SK-N-SH treated with all-trans-retinoic acid at 6 μM for 48 hours (cell line): ENCODE data around the gene NPC1.
"Not testable (repeated sequence)": the region's sequence is repeated elsewhere in the genome, so short reads cannot be mapped to it uniquely, and the experiment has no call there.

ENCODE experiments used
- ATAC-seq: fragments of 200-7000 bp; cut with Tn5 transposase; 3 replicates; pipeline ENCODE4 v1.9.1; 2020; ENCODE audit warnings: mild to moderate bottlenecking, moderate library complexity
- BACH2 ChIP-seq: fragments of 250-450 bp; sonication (Bioruptor Pico); IDR thresholded peaks from 2 replicates; pipeline ENCODE4 v1.9.0; 2021; ENCODE audit warnings: mild to moderate bottlenecking, borderline replicate concordance
- GLIS3 ChIP-seq: fragments of 250-450 bp; sonication (Bioruptor Pico); IDR thresholded peaks from 2 replicates; pipeline ENCODE4 v1.5.0; 2020; ENCODE audit warnings: mild to moderate bottlenecking, moderate library complexity
- ISL1 ChIP-seq: fragments of 250-450 bp; sonication (Bioruptor Pico); IDR thresholded peaks from 2 replicates; pipeline ENCODE4 v2.1.2; 2022; ENCODE audit warnings: mild to moderate bottlenecking, moderate library complexity
- PPARA ChIP-seq: fragments of 250-450 bp; sonication (Bioruptor Pico); IDR thresholded peaks from 2 replicates; pipeline ENCODE4 v1.5.0; 2020; ENCODE audit warnings: mild to moderate bottlenecking, borderline replicate concordance
- TOX ChIP-seq: fragments of 250-450 bp; sonication (Bioruptor Pico); IDR thresholded peaks from 2 replicates; pipeline ENCODE4 v1.8.0; 2021; ENCODE audit warnings: mild to moderate bottlenecking, moderate library complexity, borderline replicate concordance
- ZC3H10 ChIP-seq: fragments of 250-450 bp; sonication (Bioruptor Pico); IDR thresholded peaks from 2 replicates; pipeline ENCODE4 v1.5.1; 2021; ENCODE audit warnings: mild to moderate bottlenecking, moderate library complexity
- ZFP30 ChIP-seq: fragments of 450-650 bp; formaldehyde crosslinking; IDR thresholded peaks from 2 replicates; pipeline ENCODE4 v1.5.0; 2022; ENCODE audit warnings: mild to moderate bottlenecking, moderate library complexity
- ZNF70 ChIP-seq: fragments of 450-650 bp; formaldehyde crosslinking; IDR thresholded peaks from 2 replicates; pipeline ENCODE4 v1.5.0; 2020; ENCODE audit warnings: mild to moderate bottlenecking, moderate library complexity
- ZNF8 ChIP-seq: fragments of 450-650 bp; formaldehyde crosslinking; IDR thresholded peaks from 2 replicates; pipeline ENCODE4 v1.5.0; 2020; ENCODE audit warnings: mild to moderate bottlenecking, moderate library complexity
- TF ChIP-seq, protein P1 (sequence below): fragments of 250-450 bp; sonication (Bioruptor Pico); IDR thresholded peaks from 2 replicates; pipeline ENCODE4 v1.8.0; 2021; ENCODE audit warnings: low read depth, mild to moderate bottlenecking, moderate library complexity, borderline replicate concordance
- TF ChIP-seq, protein P2 (sequence below): fragments of 250-450 bp; sonication (Bioruptor Pico); IDR thresholded peaks from 2 replicates; pipeline ENCODE4 v1.5.1; 2021; ENCODE audit warnings: mild to moderate bottlenecking, moderate library complexity
- TF ChIP-seq, protein P3 (sequence below): fragments of 250-450 bp; sonication (Bioruptor Pico); IDR thresholded peaks from 2 replicates; pipeline ENCODE4 v1.5.1; 2020; ENCODE audit warnings: low read depth, mild to moderate bottlenecking, moderate library complexity
- TF ChIP-seq, protein P4 (sequence below): fragments of 250-450 bp; sonication (Bioruptor Pico); IDR thresholded peaks from 2 replicates; pipeline ENCODE4 v1.8.0; 2020; ENCODE audit warnings: mild to moderate bottlenecking, moderate library complexity, borderline replicate concordance
- TF ChIP-seq, protein P5 (sequence below): fragments of 250-450 bp; sonication (Bioruptor Pico); IDR thresholded peaks from 2 replicates; pipeline ENCODE4 v1.5.0; 2020; ENCODE audit warnings: mild to moderate bottlenecking, moderate library complexity

Gene NPC1

DNA sequence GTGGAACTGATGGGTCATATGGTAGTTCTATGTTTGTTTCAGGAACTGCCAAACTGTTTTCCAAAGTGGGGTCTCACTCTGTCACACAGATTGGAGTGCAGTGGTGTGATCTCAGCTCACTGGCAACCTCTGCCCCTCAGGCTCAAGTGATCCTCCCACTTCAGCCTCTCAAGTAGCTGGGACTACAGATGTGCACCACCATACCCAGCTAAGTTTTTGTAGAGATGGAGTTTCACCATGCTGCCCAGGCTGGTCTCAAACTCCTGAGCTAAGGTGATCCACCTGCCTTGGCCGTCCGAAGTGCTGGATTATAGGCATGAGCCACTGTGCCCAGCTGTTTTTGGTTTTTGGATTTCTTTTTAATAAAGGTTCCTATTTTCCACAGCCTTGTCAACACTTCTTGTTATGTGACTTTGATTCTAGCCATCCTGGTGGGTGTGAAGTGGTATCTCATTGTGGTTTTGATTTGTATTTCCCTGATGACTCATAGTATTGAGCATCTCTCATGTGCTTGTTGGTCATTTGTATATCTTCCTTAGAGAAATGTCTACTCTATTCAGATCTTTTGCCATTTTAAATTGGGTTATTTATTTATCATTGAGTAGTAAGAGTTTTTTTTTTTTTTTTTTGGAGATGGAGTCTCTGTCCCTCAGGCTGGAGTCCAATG lies 22.8 kb downstream of the NPC1 start (continued):
- TF ChIP-seq ISL1 (CRISPR knock-in tag), result no peak
- TF ChIP-seq GLIS3, result no peak
- TF ChIP-seq ZNF8, result no peak
- TF ChIP-seq, protein P1, sequence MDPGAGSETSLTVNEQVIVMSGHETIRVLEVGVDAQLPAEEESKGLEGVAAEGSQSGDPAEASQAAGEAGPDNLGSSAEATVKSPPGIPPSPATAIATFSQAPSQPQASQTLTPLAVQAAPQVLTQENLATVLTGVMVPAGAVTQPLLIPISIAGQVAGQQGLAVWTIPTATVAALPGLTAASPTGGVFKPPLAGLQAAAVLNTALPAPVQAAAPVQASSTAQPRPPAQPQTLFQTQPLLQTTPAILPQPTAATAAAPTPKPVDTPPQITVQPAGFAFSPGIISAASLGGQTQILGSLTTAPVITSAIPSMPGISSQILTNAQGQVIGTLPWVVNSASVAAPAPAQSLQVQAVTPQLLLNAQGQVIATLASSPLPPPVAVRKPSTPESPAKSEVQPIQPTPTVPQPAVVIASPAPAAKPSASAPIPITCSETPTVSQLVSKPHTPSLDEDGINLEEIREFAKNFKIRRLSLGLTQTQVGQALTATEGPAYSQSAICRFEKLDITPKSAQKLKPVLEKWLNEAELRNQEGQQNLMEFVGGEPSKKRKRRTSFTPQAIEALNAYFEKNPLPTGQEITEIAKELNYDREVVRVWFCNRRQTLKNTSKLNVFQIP (CRISPR knock-in tag), result no peak
- no peak for TF ChIP-seq BACH2 (CRISPR knock-in tag)
- TF ChIP-seq, protein P2, sequence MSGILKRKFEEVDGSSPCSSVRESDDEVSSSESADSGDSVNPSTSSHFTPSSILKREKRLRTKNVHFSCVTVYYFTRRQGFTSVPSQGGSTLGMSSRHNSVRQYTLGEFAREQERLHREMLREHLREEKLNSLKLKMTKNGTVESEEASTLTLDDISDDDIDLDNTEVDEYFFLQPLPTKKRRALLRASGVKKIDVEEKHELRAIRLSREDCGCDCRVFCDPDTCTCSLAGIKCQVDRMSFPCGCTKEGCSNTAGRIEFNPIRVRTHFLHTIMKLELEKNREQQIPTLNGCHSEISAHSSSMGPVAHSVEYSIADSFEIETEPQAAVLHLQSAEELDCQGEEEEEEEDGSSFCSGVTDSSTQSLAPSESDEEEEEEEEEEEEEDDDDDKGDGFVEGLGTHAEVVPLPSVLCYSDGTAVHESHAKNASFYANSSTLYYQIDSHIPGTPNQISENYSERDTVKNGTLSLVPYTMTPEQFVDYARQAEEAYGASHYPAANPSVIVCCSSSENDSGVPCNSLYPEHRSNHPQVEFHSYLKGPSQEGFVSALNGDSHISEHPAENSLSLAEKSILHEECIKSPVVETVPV (CRISPR knock-in tag), result no peak
- TF ChIP-seq, protein P3, sequence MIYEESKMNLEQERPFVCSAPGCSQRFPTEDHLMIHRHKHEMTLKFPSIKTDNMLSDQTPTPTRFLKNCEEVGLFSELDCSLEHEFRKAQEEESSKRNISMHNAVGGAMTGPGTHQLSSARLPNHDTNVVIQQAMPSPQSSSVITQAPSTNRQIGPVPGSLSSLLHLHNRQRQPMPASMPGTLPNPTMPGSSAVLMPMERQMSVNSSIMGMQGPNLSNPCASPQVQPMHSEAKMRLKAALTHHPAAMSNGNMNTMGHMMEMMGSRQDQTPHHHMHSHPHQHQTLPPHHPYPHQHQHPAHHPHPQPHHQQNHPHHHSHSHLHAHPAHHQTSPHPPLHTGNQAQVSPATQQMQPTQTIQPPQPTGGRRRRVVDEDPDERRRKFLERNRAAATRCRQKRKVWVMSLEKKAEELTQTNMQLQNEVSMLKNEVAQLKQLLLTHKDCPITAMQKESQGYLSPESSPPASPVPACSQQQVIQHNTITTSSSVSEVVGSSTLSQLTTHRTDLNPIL (CRISPR knock-in tag), result no peak

DNA sequence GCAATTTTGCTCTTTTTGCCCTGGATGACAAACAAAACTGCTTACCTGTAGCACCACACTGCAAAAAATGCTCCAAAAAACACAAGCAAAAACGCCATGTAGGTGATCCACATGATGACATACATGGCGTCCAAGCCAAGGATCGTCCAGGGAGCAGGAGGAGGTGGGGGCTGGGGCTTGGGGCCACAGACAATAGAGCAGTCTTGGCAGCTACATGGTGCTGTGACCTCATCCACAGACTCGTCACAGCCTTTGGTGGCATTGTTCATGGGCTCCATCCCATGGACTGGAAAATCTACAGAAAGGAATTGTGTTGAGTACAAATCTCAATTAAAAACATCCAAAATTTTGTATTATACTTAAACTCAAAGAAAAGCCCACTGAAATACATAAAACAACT lies 26.1 kb downstream of the NPC1 start:
- no peak for TF ChIP-seq TOX
- TF ChIP-seq PPARA (CRISPR knock-in tag), result no peak
- no peak for TF ChIP-seq ISL1 (CRISPR knock-in tag)
- TF ChIP-seq, protein P3 (CRISPR knock-in tag), result no peak
- TF ChIP-seq, protein P2 (CRISPR knock-in tag), result no peak
- TF ChIP-seq, protein P4, sequence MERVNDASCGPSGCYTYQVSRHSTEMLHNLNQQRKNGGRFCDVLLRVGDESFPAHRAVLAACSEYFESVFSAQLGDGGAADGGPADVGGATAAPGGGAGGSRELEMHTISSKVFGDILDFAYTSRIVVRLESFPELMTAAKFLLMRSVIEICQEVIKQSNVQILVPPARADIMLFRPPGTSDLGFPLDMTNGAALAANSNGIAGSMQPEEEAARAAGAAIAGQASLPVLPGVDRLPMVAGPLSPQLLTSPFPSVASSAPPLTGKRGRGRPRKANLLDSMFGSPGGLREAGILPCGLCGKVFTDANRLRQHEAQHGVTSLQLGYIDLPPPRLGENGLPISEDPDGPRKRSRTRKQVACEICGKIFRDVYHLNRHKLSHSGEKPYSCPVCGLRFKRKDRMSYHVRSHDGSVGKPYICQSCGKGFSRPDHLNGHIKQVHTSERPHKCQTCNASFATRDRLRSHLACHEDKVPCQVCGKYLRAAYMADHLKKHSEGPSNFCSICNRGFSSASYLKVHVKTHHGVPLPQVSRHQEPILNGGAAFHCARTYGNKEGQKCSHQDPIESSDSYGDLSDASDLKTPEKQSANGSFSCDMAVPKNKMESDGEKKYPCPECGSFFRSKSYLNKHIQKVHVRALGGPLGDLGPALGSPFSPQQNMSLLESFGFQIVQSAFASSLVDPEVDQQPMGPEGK (CRISPR knock-in tag), result no peak
- TF ChIP-seq ZNF70 (CRISPR knock-in tag), result no peak
- TF ChIP-seq ZFP30 (CRISPR knock-in tag), result no peak
- TF ChIP-seq, protein P5, sequence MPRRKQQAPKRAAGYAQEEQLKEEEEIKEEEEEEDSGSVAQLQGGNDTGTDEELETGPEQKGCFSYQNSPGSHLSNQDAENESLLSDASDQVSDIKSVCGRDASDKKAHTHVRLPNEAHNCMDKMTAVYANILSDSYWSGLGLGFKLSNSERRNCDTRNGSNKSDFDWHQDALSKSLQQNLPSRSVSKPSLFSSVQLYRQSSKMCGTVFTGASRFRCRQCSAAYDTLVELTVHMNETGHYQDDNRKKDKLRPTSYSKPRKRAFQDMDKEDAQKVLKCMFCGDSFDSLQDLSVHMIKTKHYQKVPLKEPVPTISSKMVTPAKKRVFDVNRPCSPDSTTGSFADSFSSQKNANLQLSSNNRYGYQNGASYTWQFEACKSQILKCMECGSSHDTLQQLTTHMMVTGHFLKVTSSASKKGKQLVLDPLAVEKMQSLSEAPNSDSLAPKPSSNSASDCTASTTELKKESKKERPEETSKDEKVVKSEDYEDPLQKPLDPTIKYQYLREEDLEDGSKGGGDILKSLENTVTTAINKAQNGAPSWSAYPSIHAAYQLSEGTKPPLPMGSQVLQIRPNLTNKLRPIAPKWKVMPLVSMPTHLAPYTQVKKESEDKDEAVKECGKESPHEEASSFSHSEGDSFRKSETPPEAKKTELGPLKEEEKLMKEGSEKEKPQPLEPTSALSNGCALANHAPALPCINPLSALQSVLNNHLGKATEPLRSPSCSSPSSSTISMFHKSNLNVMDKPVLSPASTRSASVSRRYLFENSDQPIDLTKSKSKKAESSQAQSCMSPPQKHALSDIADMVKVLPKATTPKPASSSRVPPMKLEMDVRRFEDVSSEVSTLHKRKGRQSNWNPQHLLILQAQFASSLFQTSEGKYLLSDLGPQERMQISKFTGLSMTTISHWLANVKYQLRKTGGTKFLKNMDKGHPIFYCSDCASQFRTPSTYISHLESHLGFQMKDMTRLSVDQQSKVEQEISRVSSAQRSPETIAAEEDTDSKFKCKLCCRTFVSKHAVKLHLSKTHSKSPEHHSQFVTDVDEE (CRISPR knock-in tag), result no peak
- TF ChIP-seq ZC3H10, result no peak
- TF ChIP-seq BACH2 (CRISPR knock-in tag), result no peak
- no peak for ATAC-seq

DNA sequence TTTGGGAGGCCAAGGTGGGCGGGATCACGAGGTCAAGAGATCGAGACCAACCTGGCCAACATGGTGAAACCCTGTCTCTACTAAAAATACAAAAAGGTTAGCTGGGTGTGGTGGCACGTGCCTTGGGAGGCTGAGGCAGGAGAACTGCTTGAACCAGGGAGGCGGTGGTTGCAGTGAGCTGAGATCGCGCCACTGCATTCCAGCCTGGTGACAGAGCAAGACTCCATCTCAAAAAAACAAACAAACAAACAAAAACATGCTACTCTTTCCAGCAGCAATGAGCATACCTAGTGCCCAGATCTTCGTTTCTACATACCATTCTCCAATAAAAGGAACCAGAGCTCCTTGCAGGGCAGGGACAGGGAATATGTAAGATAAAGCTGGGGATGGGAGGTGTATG lies 28.8 kb downstream of the NPC1 start:
- not testable (repeated sequence) for ATAC-seq
